H7 (cell line): ENCODE data around the gene CLASRP. TPM values are rescaled to one million over a fixed set of nuclear protein-coding genes. Genes with fewer than 3 reads are reported as not detected.
A peak's percentile ranks its signal among the peaks of the same experiment; 100 is the strongest.

ENCODE experiments used
- DNase-seq: peaks from one replicate; pipeline ENCODE4 v3.0.0; 2012
- H3K27me3 ChIP-seq: 2 replicates; pipeline ENCODE4 v1.6.0; 2011; ENCODE audit warnings: mild to moderate bottlenecking, low read length; ENCODE audit not compliant: control insufficient read depth, insufficient read depth
- H3K36me3 ChIP-seq: replicated peaks from 2 replicates; pipeline ENCODE4 v1.5.1; 2011; ENCODE audit warnings: low read length; ENCODE audit not compliant: control insufficient read depth, insufficient read depth
- H3K4me3 ChIP-seq: 2 replicates; pipeline ENCODE4 v1.5.1; 2011; ENCODE audit warnings: low read depth, mild to moderate bottlenecking, control low read depth, low read length, moderate library complexity; ENCODE audit not compliant: insufficient read depth
- total RNA-seq: library from RNA; depleted of rRNA; stranded (reverse); fragments of >200 nt; shearing (Covaris generic); gene quantifications from 2 replicates; pipeline ENCODE4 v1.2.3, GENCODE V29; 2014

CLASRP gene
- total RNA-seq, 1 experiment from 2014 or later, result 31.4 TPM

- no peak overlapping the region for H3K4me3 ChIP-seq
- DNase-seq, result peak; percentile 64
- peaks cover 33% of the 10 kb centered on the region for H3K36me3 ChIP-seq
- H3K27me3 ChIP-seq, result no peaks in the 10 kb centered on the region
Observed at GRCh38 chr19:45063851-45064801, 25.3 kb downstream of the CLASRP start.

GRCh38 chr19:45066921-45067661 lies 28.2 kb downstream of the CLASRP start:
- peak; percentile 70 for DNase-seq
- no peak overlapping the region for H3K4me3 ChIP-seq
- peaks cover 27% of the 10 kb centered on the region for H3K36me3 ChIP-seq
- no peaks in the 10 kb centered on the region for H3K27me3 ChIP-seq

DNA sequence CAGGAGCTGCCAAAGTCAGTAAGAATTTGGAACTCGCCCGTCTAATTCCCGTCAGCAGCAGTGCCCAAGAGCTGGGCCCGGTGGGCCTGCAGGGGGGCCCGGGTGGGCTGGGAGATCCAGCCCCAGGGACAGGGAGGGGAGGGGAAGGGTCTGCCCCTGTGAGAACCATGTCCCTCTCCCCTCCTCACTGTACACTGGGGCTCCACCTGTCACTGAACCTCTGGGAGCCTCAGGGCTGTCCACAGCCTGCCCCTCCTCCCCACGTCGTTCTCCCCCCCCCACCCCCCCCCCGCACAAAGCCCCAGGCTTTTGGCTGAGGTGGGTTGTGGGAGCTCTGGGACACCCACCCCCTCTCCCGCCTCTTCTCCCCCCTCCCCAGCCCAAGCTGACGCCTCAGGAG lies 29.2 kb downstream of the CLASRP start:
- Histone ChIP-seq H3K4me3 (no peak overlapping the region), H3K36me3 (peaks cover 26% of the 10 kb centered on the region), H3K27me3 (no peaks in the 10 kb centered on the region)
- peak; percentile 65 for DNase-seq

DNA sequence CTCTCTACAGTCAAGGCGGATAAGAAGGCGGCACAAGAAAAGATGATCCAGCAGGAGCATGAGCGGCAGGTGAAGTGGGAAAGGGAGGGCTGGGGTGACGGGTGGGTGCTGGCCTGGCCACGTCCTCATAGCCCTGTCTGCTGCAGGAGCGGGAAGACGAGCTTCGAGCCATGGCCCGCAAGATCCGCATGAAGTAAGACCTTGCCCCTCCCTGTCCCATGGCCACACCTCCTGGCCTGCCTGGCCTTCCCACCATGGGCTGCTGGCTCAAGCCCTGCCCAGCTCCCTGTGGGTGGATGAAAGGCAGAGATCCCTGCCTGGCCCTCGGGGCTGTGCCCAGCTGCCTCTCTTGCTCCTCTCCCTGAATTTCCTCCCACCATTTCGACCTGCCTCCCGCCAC lies 30.2 kb downstream of the CLASRP start:
- no peak overlapping the region for H3K4me3 ChIP-seq
- H3K27me3 ChIP-seq, result no peaks in the 10 kb centered on the region
- DNase-seq, result peak; percentile 90
- H3K36me3 ChIP-seq, result peaks cover 26% of the 10 kb centered on the region

DNA sequence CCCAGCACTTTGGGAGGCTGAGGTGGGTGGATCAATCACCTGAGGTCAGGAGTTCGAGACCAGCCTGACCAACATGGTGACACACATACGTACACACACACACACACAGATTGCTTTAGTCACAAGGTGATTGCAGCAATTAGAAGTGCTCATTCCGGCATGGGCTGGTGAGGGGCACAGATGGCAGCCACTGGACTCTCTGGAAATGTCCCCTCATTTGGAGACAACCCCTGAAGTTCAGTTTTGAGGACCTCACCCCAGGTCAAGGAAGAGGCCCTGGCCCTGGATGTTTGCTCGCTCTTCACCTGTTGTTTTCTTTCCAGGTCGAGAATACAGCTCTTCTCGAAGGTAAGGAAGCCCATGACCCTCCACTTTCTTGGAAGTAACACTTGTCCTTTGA lies 31.4 kb downstream of the CLASRP start:
- H3K4me3 ChIP-seq, result no peak overlapping the region
- H3K36me3 ChIP-seq, result peaks cover 25% of the 10 kb centered on the region
- H3K27me3 ChIP-seq, result no peaks in the 10 kb centered on the region
- DNase-seq, result peak; percentile 35

DNA sequence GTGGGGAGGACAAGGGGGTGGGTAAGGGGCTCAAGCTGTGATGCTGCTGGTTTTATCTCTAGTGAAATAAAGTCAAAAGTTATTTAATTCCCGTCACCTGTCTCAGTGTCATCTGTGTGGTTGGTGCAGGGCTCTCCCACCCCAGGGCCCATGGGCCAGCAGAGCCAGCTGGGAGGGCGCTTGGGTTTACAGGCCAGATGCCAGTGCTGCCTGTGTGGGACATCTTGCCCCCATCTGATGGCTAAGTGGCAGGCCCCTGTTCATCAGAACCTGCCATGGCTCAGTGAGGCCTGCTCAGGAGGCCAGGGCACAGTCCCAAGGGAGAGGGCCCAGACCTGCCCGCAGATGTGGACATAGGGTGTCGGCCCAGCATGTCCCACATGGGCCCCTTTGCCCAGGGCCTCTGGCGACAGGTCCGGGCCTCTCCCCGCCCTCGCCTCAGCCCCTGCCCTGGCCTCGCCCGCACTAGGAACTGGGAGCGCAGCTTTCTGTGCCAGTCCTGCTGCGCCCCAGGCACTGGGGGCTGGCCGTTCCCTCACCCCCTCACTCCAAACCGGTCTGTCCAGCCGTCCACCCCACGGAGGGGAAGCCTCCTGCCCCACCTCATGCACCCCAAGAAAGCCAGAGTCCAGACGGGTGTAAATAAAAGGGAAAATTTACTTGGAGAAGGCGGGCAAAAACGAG lies 32.2 kb downstream of the CLASRP start:
- Histone ChIP-seq H3K4me3 (no peak overlapping the region), H3K27me3 (no peaks in the 10 kb centered on the region), H3K36me3 (peaks cover 25% of the 10 kb centered on the region)
- DNase-seq, result peak; percentile 46

GRCh38 chr19:45071545-45071938 lies 32.7 kb downstream of the CLASRP start:
- peaks cover 25% of the 10 kb centered on the region for H3K36me3 ChIP-seq
- no peaks in the 10 kb centered on the region for H3K27me3 ChIP-seq
- no peak overlapping the region for H3K4me3 ChIP-seq
- DNase-seq, result no peak

DNA sequence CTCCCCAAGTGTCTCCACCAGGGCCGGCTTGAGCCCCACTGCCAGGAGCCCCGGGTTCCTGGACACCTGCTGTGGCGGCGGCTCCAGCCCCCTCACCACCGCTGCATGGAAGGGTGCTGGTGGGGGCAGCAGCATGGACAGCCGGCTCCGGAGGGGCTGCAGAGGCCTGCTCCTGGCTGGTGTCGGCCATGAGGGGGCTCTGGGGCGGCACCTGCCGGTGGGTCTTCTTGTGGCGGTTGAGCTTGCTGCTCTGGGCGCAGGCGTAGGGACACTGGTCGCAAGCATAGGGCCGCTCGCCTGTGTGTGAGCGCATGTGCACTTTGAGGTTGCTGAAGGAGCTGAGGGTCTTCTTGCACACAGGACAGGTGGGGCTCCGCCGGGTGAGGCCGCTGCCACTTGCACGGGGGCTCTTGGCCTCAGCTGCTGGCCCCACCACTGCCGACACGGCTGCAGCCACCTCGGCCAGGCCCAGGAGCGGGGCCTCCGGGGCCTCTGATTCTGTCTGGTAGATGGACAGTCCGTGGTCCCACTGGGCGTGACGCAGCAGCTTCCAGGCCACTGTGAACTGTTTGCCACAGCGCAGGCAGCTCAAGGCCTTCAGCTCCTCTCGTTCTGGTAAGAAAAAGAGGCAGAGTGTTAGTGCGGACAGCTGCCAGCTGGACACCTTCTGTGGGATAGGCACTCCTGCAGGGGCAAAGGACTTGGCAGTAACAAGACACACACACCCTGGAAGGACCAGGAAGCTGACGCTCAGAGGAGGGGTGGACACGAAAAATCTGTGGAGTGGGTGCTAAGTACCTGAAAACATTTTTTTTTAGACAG lies 33.3 kb downstream of the CLASRP start:
- Histone ChIP-seq H3K4me3 (no peak overlapping the region), H3K27me3 (no peaks in the 10 kb centered on the region), H3K36me3 (peaks cover 23% of the 10 kb centered on the region)
- DNase-seq, result peak; percentile 71

DNA sequence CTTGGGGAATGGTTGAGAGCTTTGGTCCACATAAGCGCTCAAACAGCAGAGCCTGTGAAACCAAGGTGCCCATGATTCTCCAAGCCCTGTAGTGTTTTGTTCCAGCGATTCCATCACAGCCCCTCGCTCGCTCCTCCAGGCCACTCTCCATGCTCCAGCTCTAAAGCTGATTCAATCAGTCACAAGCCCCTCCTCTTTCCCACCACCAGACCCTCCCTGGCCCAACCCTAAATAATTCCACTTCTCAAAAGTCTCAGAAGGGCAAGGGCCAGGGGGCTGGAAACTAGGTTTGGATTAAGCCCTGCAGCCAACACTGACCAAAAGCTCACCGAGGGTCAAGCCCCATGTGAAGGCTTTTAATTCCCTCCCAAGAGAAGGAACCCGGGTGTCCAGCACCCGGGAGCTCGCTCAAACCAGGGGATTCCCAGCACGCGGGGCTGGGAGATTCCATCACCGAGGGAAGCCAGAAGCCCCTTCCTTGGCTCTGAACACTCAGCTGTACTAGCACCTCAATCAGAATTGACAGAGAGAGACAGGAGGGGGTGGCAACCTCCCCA lies 36.0 kb downstream of the CLASRP start:
- peaks cover 13% of the 10 kb centered on the region for H3K36me3 ChIP-seq
- H3K4me3 ChIP-seq, result peak overlapping the region; percentile 86
- DNase-seq, result peak; percentile 83
- no peaks in the 10 kb centered on the region for H3K27me3 ChIP-seq

DNA sequence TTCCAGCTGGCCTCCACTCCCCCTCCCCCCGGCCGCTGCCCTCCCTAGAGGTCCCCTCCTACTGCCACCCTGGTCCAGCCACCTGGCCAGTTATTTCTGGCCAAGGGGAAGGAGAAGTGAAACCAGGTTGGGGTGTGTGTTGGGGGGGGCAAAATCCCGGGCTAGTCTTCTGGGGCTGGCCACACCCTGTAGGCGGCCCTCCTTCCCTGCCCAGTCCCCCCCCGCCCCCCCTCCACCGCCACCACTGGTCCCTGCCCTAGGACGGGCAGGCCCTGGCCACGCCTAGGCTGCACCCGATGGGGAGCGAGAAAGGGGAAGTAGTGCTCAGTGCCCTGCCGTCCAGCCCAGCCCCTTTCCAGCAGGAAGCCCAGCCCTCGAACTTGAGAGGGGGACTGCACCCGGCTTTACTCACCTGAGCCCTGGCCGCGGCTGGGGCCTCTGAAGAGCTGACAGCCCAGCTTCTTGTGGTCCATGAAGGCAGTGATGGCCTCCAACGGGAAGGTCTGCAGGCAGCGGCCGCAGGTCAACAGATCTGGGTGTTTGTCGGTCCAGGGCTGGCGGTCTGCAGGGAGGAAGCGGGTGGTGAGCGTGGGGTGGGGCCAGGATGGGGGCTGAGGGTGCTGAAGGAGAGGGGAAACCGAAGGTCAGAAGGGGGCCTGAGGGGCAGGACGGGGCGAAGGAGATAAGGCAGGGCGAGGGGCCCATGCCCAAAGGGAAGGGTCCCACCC lies 36.6 kb downstream of the CLASRP start:
- peak; percentile 94 for DNase-seq

DNA sequence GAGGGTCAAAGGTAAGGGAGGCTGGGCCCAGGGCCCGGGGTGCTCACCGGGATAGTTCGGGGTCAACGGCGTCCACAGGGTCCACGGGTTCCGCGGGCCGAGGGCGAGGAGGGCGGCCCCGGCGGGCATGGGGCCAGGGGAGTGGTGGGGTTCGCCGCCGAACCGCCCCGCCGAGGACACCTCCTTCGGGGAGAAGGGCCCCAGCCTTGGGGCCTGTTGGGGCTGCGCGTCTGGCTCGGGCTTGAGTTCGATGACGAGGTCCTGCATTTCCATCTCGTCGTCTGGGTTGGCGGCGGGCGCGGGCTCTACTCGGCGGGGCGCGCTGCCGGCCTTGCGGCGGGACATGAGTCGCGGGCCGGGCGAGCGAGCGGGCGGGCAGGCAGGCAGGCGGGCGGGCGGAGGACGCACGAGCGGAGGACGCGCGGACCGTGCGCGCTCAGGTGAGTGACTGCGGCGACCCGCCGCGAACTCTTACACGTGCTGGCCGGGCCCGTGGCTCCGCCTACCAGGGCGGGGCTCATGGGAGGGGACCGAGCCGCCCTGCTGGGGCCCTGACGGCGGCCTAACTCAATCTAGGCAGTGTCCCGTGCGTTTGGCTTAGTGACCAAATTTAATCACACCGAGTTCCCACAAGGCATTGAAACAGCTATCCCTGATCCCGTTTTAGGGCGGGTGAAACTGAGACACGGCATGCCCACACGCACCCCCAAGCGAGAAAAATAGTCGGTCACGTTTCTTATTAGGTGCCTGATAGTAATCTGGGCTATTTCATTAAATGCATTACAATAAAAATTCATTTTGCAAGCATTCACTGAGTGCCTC lies 37.4 kb downstream of the CLASRP start, which contains the start of gene ZNF296:
Gene ZNF296 (minus strand): TSS at position 450 of the 822 bp plus-strand sequence. CDS start 105 bp downstream, at position 345.
- no peaks in the 10 kb centered on the region for H3K27me3 ChIP-seq
- peak within 1 kb of the TSS; percentile 86 for H3K4me3 ChIP-seq
- H3K36me3 ChIP-seq, result peaks cover 4% of the 10 kb centered on the region
- peak; percentile 98 for DNase-seq

More for the DNA sequence above, 36.6 kb downstream of the CLASRP start:
- peak overlapping the region; percentile 86 for H3K4me3 ChIP-seq
- peaks cover 7% of the 10 kb centered on the region for H3K36me3 ChIP-seq
- H3K27me3 ChIP-seq, result no peaks in the 10 kb centered on the region
